ENCODE measurements around the gene TFR2. TPM values are rescaled to one million over a fixed set of nuclear protein-coding genes. Genes with fewer than 3 reads are reported as not detected.

TFR2 gene
- 0.34 and 0.71 TPM in 2 replicates for total RNA-seq

DNA sequence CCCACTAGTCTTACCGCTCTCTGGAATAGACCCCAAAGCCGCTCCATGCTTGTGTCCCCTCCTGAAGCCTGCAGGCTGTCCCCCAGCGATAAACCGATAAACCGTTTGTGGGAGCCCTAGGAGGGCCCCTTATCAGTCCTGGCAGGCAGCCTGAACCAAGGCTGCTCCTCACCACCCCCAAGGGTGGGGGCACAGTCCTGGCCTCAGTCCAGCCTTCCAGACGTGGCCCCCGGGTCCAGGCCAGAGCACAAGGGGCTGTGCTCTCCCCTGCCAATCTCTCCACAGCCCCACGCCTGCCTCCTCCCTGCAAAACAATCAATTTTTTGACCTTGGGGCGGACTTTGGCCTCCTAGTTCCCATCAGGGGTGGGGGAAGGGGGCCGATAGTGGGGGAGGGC is at the start of gene TFR2:
Gene TFR2 (minus strand): TSS at position 90 of the 397 bp plus-strand sequence. CDS start 43 bp downstream, at position 47.
- DNase-seq (ENCODE audit: low read depth): no peak
- TF ChIP-seq, protein P1, sequence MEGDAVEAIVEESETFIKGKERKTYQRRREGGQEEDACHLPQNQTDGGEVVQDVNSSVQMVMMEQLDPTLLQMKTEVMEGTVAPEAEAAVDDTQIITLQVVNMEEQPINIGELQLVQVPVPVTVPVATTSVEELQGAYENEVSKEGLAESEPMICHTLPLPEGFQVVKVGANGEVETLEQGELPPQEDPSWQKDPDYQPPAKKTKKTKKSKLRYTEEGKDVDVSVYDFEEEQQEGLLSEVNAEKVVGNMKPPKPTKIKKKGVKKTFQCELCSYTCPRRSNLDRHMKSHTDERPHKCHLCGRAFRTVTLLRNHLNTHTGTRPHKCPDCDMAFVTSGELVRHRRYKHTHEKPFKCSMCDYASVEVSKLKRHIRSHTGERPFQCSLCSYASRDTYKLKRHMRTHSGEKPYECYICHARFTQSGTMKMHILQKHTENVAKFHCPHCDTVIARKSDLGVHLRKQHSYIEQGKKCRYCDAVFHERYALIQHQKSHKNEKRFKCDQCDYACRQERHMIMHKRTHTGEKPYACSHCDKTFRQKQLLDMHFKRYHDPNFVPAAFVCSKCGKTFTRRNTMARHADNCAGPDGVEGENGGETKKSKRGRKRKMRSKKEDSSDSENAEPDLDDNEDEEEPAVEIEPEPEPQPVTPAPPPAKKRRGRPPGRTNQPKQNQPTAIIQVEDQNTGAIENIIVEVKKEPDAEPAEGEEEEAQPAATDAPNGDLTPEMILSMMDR (IDR thresholded peaks at IDR 0.05; ENCODE audit: insufficient read depth, low read length, poor library complexity, severe bottlenecking): no peak
- Histone ChIP-seq H3K27me3 (ENCODE audit: control insufficient read depth, insufficient read depth, low read length) (peaks cover 22% of the 10 kb centered on the region), H3K4me3 (ENCODE audit: low read depth, low read length) (no peak within 1 kb of the TSS), H3K36me3 (ENCODE audit: control insufficient read depth, insufficient read depth, low read length) (no peaks in the 10 kb centered on the region)

DNA sequence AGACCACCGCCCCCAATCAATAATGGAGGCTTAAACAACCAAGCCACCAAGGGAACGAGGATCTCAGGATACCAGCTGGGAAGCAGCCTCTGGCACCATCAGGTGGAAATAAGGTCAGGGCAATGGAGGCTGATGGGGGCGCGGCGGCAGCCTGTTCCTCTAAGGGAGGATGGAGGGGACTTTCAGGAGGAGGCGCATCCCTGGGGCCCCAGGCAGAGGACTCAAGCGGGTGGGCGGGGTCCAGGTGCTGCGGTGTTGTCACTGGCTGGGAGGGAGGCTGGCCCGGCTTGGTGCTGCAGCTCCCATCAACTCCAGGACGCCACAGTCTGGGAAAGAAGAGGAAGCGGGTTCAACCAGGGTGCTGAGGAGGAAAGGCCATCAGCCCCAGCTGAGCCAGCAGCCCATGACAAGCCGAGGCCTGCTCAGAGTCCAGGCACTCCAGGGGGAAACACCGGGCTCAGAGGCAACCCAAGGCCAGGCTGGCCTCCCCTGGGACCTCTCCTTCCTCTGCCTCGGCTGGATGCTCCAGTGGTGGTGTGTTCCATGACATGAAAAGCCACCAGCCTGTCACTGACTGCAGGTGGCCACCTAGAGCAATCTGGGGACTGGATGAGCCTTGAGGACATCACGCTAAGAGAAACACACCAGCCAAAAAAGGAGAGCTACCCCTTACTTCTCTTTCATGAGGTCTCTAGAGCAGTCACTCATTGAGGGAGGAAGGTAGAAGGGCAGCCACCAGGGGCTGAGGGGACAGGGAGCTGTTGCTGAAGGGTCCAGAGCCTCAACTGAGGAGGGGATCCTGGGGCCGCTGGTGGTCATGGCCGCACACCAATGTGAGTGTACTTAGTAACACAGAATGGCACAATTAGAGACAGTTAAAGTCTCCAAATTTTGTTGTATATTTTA is 48.1 kb upstream of the TFR2 start:
- H3K36me3 ChIP-seq (ENCODE audit: control insufficient read depth, insufficient read depth, low read length): peaks cover 1% of the 10 kb centered on the region
- no peaks in the 10 kb centered on the region for H3K27me3 ChIP-seq (ENCODE audit: control insufficient read depth, insufficient read depth, low read length)
- H3K4me3 ChIP-seq (ENCODE audit: low read depth, low read length): no peak overlapping the region
- no peak for DNase-seq (ENCODE audit: low read depth)
- TF ChIP-seq, protein P1 (IDR thresholded peaks at IDR 0.05; ENCODE audit: insufficient read depth, low read length, poor library complexity, severe bottlenecking): no peak

DNA sequence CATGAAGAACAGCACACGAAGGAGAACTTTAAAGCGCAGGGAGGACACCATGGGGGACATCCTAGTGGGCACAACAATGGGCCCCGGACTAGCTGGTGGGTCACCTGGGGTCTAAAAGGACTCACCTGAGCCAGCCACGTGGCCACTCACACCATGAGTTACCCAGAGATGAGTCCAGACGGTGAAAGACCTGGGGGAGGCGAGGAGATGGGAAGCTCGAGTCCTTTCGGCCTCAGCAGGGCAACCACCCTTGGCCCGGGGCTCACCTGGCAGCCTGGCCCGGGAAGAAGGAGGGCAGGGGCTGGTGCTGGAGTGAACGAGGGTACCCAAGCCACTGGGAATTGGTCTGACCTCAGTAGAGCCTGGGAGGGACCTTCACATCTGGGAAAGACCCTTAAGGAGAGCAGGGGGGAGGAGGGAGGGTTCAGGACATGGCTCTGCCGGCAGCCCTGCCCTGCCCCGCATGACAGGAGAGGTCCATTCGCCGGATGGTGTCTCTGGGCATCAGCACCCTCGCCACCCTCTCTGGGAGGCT is 47.0 kb upstream of the TFR2 start:
- Histone ChIP-seq H3K36me3 (ENCODE audit: control insufficient read depth, insufficient read depth, low read length) (peaks cover 1% of the 10 kb centered on the region), H3K4me3 (ENCODE audit: low read depth, low read length) (no peak overlapping the region), H3K27me3 (ENCODE audit: control insufficient read depth, insufficient read depth, low read length) (no peaks in the 10 kb centered on the region)
- TF ChIP-seq, protein P1 (IDR thresholded peaks at IDR 0.05; ENCODE audit: insufficient read depth, low read length, poor library complexity, severe bottlenecking): no peak
- no peak for DNase-seq (ENCODE audit: low read depth)

DNA sequence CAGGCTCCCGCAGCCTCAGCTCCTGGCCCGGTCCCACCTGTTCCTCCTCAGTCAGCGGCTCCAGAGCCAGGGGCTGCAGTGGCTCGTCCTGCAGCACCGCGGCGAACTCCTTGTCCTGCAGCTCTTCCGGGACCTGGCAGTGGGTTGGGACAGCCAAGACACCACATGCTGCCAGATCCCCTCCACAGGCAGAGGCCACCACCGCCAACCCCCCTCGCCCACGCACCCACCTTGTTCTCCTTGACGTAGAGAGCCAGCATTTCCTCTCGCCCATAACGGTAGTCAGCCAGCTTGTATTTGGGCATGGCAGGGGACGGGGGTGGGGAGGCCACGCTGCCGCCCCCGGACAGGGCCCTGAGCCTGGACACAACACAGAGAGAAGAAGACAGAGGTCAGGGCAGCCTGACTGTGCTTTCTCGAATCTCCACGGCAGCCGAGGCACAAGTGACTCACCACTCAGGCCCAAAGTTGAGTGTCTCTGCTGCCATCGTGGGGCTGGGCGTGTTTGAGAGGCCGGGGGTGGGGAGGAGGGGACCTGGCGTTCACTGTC is 46.5 kb upstream of the TFR2 start:
- no peak overlapping the region for H3K4me3 ChIP-seq (ENCODE audit: low read depth, low read length)
- no peak for DNase-seq (ENCODE audit: low read depth)
- peaks cover 1% of the 10 kb centered on the region for H3K36me3 ChIP-seq (ENCODE audit: control insufficient read depth, insufficient read depth, low read length)
- no peaks in the 10 kb centered on the region for H3K27me3 ChIP-seq (ENCODE audit: control insufficient read depth, insufficient read depth, low read length)
- TF ChIP-seq, protein P1 (IDR thresholded peaks at IDR 0.05; ENCODE audit: insufficient read depth, low read length, poor library complexity, severe bottlenecking): no peak

DNA sequence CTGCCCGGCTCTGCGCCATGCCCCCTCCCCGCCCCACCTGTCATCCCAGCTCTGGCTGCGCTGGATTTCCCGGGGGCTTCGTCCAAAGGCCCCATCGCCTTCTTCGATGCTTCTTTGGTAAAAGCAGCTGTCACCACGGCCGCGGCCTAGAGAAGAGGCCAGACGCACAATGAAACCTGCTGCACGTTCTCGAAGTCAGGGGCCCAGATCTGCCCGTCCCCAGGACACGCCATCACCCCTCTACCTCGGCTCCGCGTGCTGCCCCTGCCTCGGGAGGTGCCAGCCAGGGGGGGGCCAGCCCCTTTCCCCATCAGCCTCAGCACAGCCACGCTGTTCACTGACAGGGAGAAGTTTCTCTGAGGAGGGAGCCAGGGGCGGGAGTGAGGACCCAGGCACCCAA is 45.9 kb upstream of the TFR2 start:
- H3K36me3 ChIP-seq (ENCODE audit: control insufficient read depth, insufficient read depth, low read length): peaks cover 1% of the 10 kb centered on the region

More for the DNA sequence above, 45.9 kb upstream of the TFR2 start:
- DNase-seq (ENCODE audit: low read depth): no peak
- TF ChIP-seq, protein P1 (IDR thresholded peaks at IDR 0.05; ENCODE audit: insufficient read depth, low read length, poor library complexity, severe bottlenecking): no peak
- no peak overlapping the region for H3K4me3 ChIP-seq (ENCODE audit: low read depth, low read length)
- H3K27me3 ChIP-seq (ENCODE audit: control insufficient read depth, insufficient read depth, low read length): no peaks in the 10 kb centered on the region

Data from kidney epithelial cell (primary cell).